HEK293T (cell line): ENCODE measurements around the gene SKAP1.
A peak's percentile ranks its signal among the peaks of the same experiment; 100 is the strongest.

ENCODE experiments used
- CTCF ChIA-PET: fragments of 350-600 bp; formaldehyde crosslinking; extraction: SDS; loops from one replicate; lab custom pipeline; 2021; ENCODE audit warnings: antibody characterized with exemption, inconsistent platforms; lab: Yijun Ruan, JAX
- POLR2A ChIA-PET: fragments of 350-600 bp; formaldehyde crosslinking; extraction: SDS; loops from one replicate; lab custom pipeline; 2020; ENCODE audit warnings: antibody characterized with exemption, inconsistent platforms; lab: Yijun Ruan, JAX
- DNase-seq: peaks from one replicate; pipeline ENCODE4 v3.0.0; 2012; ENCODE audit warnings: mixed read lengths; ENCODE audit errors: extremely low spot score
- ARNT ChIP-seq: fragments of 450-650 bp; IDR thresholded peaks from 2 replicates; pipeline ENCODE4 v1.6.1; 2017; ENCODE audit warnings: mild to moderate bottlenecking
- BHLHE40 ChIP-seq: fragments of 450-650 bp; IDR thresholded peaks from 2 replicates; pipeline ENCODE4 v1.6.1; 2016; ENCODE audit warnings: mild to moderate bottlenecking, moderate library complexity, borderline replicate concordance
- CTBP1 ChIP-seq: fragments of 450-650 bp; IDR thresholded peaks from 2 replicates; pipeline ENCODE4 v1.6.1; 2016; ENCODE audit warnings: borderline replicate concordance
- ELF4 ChIP-seq: fragments of 450-650 bp; IDR thresholded peaks from 2 replicates; pipeline ENCODE4 v1.6.1; 2017; ENCODE audit warnings: antibody characterized with exemption
- FOXA1 ChIP-seq: fragments of 450-650 bp; IDR thresholded peaks from 2 replicates; pipeline ENCODE4 v1.6.1; 2016; ENCODE audit warnings: mild to moderate bottlenecking
- FOXK2 ChIP-seq: fragments of 450-650 bp; IDR thresholded peaks from 2 replicates; pipeline ENCODE4 v1.6.1; 2016; ENCODE audit warnings: mild to moderate bottlenecking
- FOXM1 ChIP-seq: fragments of 450-650 bp; IDR thresholded peaks from 2 replicates; pipeline ENCODE4 v1.6.1; 2017; ENCODE audit warnings: mild to moderate bottlenecking, borderline replicate concordance
- HDGF ChIP-seq: fragments of 450-650 bp; IDR thresholded peaks from 2 replicates; pipeline ENCODE4 v1.6.1; 2017; ENCODE audit warnings: antibody characterized with exemption, borderline replicate concordance
- L3MBTL2 ChIP-seq: fragments of 450-650 bp; conservative IDR thresholded peaks from 2 replicates; pipeline ENCODE4 v1.6.1; 2016; ENCODE audit warnings: mild to moderate bottlenecking
- LEF1 ChIP-seq: fragments of 450-650 bp; IDR thresholded peaks from 2 replicates; pipeline ENCODE4 v1.6.1; 2017; ENCODE audit warnings: mild to moderate bottlenecking, borderline replicate concordance
- NFRKB ChIP-seq: fragments of 450-650 bp; IDR thresholded peaks from 2 replicates; pipeline ENCODE4 v1.6.1; 2016; ENCODE audit warnings: mild to moderate bottlenecking, moderate library complexity
- PKNOX1 ChIP-seq: fragments of 450-650 bp; IDR thresholded peaks from 2 replicates; pipeline ENCODE4 v1.6.1; 2016
- SP1 ChIP-seq: fragments of 450-650 bp; IDR thresholded peaks from 2 replicates; pipeline ENCODE4 v1.6.1; 2017
- SUZ12 ChIP-seq: fragments of 450-650 bp; IDR thresholded peaks from 2 replicates; pipeline ENCODE4 v1.6.1; 2016; ENCODE audit warnings: mild to moderate bottlenecking
- TARDBP ChIP-seq: fragments of 450-650 bp; IDR thresholded peaks from 2 replicates; pipeline ENCODE4 v1.6.1; 2016
- ZNF384 ChIP-seq: fragments of 450-650 bp; IDR thresholded peaks from 2 replicates; pipeline ENCODE4 v1.6.1; 2016

SKAP1 gene

DNA sequence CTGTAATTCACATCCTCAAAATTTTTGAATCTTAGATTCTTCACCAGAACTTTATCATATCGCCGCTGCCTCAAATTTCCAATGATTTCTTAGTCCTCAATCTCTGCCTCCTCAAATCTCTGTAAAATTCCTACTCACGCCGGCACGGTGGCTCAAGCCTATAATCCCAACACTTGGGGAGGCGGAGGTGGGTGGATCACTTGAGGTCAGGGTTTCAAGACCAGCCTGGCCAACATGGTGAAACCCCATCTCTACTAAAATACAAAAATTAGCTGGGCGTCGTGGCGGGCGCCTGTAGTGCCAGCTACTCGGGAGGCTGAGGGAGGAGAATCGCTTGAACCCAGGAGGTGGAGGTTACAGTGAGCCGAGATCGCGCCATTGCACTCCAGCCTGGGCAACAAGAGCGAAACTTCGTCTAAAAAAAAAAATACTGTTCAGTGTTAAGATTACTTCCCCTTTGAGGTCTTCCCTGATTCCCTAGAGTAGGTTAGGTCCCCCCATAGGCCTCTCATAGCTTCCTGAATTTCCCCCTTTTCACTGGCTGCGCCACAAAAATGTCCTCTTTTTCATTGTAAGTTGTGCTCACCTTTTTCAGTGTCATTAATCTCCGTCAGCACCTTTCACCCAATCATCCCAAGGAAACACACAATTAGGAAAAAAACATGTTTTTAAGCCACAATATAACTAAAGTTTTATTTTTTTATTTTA is 327.8 kb downstream of the SKAP1 start:
- DNase-seq = no peak
- no peak for TF ChIP-seq CTBP1
- no peak for TF ChIP-seq LEF1
- TF ChIP-seq FOXM1 = no peak
- TF ChIP-seq ELF4 = no peak
- TF ChIP-seq BHLHE40 = no peak
- no peak for TF ChIP-seq HDGF
- no peak for TF ChIP-seq SUZ12
- no peak for TF ChIP-seq NFRKB
- no peak for TF ChIP-seq PKNOX1
- TF ChIP-seq ZNF384 = no peak; the same call in 1 of the 2 replicates
- TF ChIP-seq SP1 = no peak
- no peak for TF ChIP-seq TARDBP
- TF ChIP-seq FOXK2 = no peak
- TF ChIP-seq FOXA1 = no peak
- no peak for TF ChIP-seq ARNT
- POLR2A ChIA-PET = interaction anchor here (0.6 to 0.7 kb wide), 2 partner anchors 72 to 262 kb away, joined by 3 read pairs; no protein-coding TSS in a partner anchor
- CTCF ChIA-PET = no interaction called here

DNA sequence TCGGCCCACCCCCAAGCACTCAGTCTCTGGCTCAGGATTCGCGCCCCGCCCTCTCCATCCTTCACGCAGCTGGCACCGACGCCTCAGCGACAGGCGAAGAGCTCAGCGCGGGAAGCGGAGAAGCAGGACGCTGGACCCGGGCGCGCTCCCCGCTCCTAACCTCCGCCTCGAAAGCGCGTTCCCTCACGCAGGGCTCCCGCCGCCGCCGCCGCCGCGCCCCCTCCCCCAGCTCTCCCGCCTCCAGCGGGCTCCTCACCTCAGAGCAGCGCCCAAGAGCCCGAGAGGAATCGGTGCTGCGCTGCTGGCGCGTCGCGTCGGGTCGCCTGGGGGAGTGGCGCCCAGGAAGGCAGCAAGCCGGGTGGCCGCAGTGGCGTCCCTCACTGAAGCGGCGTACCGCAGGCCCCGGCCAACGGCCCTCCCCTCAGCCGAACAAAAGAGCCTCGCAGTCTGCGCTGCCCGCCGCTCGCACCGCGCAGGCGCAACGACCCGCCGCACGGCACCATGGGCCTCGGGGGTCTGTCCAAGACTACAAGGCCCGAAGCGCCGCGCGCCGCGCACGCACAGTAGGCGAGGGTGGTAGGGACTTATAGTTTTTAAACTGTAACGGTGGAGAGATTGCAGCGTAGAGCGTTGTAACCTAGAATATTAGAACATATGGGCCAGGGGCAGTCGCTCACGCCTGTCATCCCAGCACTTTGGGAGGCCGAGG is 328.8 kb downstream of the SKAP1 start, which contains the start of gene CBX1:
CBX1 (minus strand) TSS at position 467 of the 709 bp plus-strand sequence. CDS start 24,474 bp downstream, outside the sequence.
- ChIA-PET POLR2A (interaction anchor here (0.6 to 2.5 kb wide), 17 partner anchors 11 to 500 kb away, joined by 3 to 19 read pairs (median 5); partner anchors contain the start of gene NFE2L1), CTCF (interaction anchor here (0.5 to 0.9 kb wide), 3 partner anchors 20 to 237 kb away, joined by 3 to 6 read pairs (median 3); no protein-coding TSS in a partner anchor)
- TF ChIP-seq FOXK2 (no peak), ELF4 (no peak), LEF1 (0 out of 2 replicates have a peak, but pooled peaks have one; percentile 27), TARDBP (no peak), L3MBTL2 (peak; percentile 81), CTBP1 (no peak), FOXA1 (no peak), ZNF384 (no peak), FOXM1 (peak; percentile 16; the same call in 1 of the 2 replicates), SUZ12 (no peak), HDGF (0 out of 2 replicates have a peak, but pooled peaks have one; percentile 41), ARNT (no peak), BHLHE40 (no peak), NFRKB (no peak), PKNOX1 (peak; percentile 78), SP1 (no peak)
- peak; percentile 95 for DNase-seq

GRCh38 chr17:48100591-48101011 is 329.4 kb downstream of the SKAP1 start:
- POLR2A ChIA-PET = interaction anchor here (0.6 to 2.5 kb wide), 20 partner anchors 8 to 501 kb away, joined by 3 to 19 read pairs (median 4); partner anchors contain the start of gene NFE2L1
- CTCF ChIA-PET = interaction anchor here (0.5 to 1.2 kb wide), 5 partner anchors 14 to 238 kb away, joined by 3 to 6 read pairs (median 3); no protein-coding TSS in a partner anchor
- peak; percentile 45 for TF ChIP-seq L3MBTL2
- TF ChIP-seq PKNOX1 = no peak
- TF ChIP-seq LEF1 = no peak
- TF ChIP-seq HDGF = no peak
- no peak for TF ChIP-seq ELF4
- TF ChIP-seq FOXM1 = no peak
- DNase-seq = peak; percentile 60

- DNase-seq = no peak
- ChIA-PET CTCF (interaction anchor here (1.1 to 2.7 kb wide), 3 partner anchors 14 to 88 kb away, joined by 3 to 15 read pairs (median 4); no protein-coding TSS in a partner anchor), POLR2A (interaction anchor here (0.6 to 2.5 kb wide), 16 partner anchors 8 to 82 kb away, joined by 3 to 19 read pairs (median 4); partner anchors contain the start of gene NFE2L1)
- TF ChIP-seq FOXM1 (no peak), FOXK2 (no peak), L3MBTL2 (no peak), LEF1 (no peak), SUZ12 (no peak), NFRKB (no peak), ZNF384 (no peak), FOXA1 (no peak), ELF4 (no peak), CTBP1 (no peak), TARDBP (no peak), BHLHE40 (no peak), PKNOX1 (no peak), HDGF (no peak)
Observed at GRCh38 chr17:48100160-48100559, 329.9 kb downstream of the SKAP1 start.
